WTC11 (cell line): ENCODE results near the gene ANO1. TPM values are rescaled to one million over a fixed set of nuclear protein-coding genes. Genes with fewer than 3 reads are reported as not detected.
A peak's percentile ranks its signal among the peaks of the same experiment; 100 is the strongest.

Source experiments
- ATAC-seq: fragments of 200-7000 bp; cut with Tn5 transposase; 2 replicates; pipeline ENCODE4 v1.10.0; 2021; ENCODE audit warnings: mild to moderate bottlenecking, moderate library complexity
- CTCF ChIA-PET: fragments of 300-600 bp; sonication (Branson Sonifier 250); formaldehyde crosslinking; loops from one replicate; lab custom pipeline; 2021; ENCODE audit warnings: antibody characterized with exemption; lab: Charles Lee
- POLR2A ChIA-PET: fragments of 350-600 bp; sonication (Branson Sonifier 250); formaldehyde crosslinking; loops from one replicate; lab custom pipeline; 2021; ENCODE audit warnings: antibody characterized with exemption; lab: Charles Lee
- DNase-seq: peaks from one replicate; pipeline ENCODE4 v3.0.0; 2021; ENCODE audit warnings: low spot score
- H3K27ac Mint-ChIP-seq: 2 replicates; pipeline ENCODE4 v1.8.0; 2021; ENCODE audit warnings: mixed read lengths
- H3K27me3 Mint-ChIP-seq: 2 replicates; pipeline ENCODE4 v1.8.0; 2021; ENCODE audit warnings: low read depth, mild to moderate bottlenecking, moderate library complexity, mixed read lengths
- H3K36me3 Mint-ChIP-seq: 2 replicates; pipeline ENCODE4 v1.8.0; 2021; ENCODE audit warnings: mixed read lengths
- H3K4me1 Mint-ChIP-seq: 2 replicates; pipeline ENCODE4 v1.8.0; 2022; ENCODE audit warnings: mixed read lengths
- H3K4me3 Mint-ChIP-seq: 2 replicates; pipeline ENCODE4 v1.8.0; 2021; ENCODE audit warnings: mild to moderate bottlenecking, moderate library complexity, mixed read lengths
- H3K9me3 Mint-ChIP-seq: 2 replicates; pipeline ENCODE4 v1.8.0; 2021; ENCODE audit warnings: mixed read lengths
- CBFB ChIP-seq: sonication (generic); formaldehyde crosslinking; IDR thresholded peaks from 2 replicates; pipeline ENCODE4 v1.8.1; 2022; ENCODE audit warnings: mild to moderate bottlenecking, low read depth, missing genetic modification reagents
- EMX1 ChIP-seq: fragments of 250-450 bp; sonication (Bioruptor Pico); IDR thresholded peaks from 2 replicates; pipeline ENCODE4 v1.8.0; 2021; ENCODE audit warnings: mild to moderate bottlenecking
- ETV6 ChIP-seq: sonication (generic); formaldehyde crosslinking; IDR thresholded peaks from 2 replicates; pipeline ENCODE4 v1.8.1; 2022; ENCODE audit warnings: mild to moderate bottlenecking, missing genetic modification reagents
- GTF2I ChIP-seq: fragments of 250-450 bp; sonication (Bioruptor Pico); conservative IDR thresholded peaks from 2 replicates; pipeline ENCODE4 v1.4.0; 2021; ENCODE audit warnings: mild to moderate bottlenecking
- NFE2L1 ChIP-seq: sonication (generic); formaldehyde crosslinking; IDR thresholded peaks from 2 replicates; pipeline ENCODE4 v1.8.1; 2023; ENCODE audit warnings: missing genetic modification reagents
- SMAD3 ChIP-seq: sonication (generic); formaldehyde crosslinking; IDR thresholded peaks from 2 replicates; pipeline ENCODE4 v1.8.0; 2022; ENCODE audit warnings: missing genetic modification reagents, mild to moderate bottlenecking, borderline replicate concordance
- SMAD4 ChIP-seq: sonication (generic); formaldehyde crosslinking; IDR thresholded peaks from 2 replicates; pipeline ENCODE4 v1.8.0; 2022; ENCODE audit warnings: mild to moderate bottlenecking, missing genetic modification reagents
- total RNA-seq: library from RNA; stranded (reverse); gene quantifications from 3 replicates; pipeline ENCODE4 v1.2.3, GENCODE V29; 2021
- TF ChIP-seq, protein P1 (sequence below): fragments of 250-450 bp; sonication (Bioruptor Pico); IDR thresholded peaks from 2 replicates; pipeline ENCODE4 v1.9.0; 2021; ENCODE audit warnings: moderate library complexity, mild to moderate bottlenecking, inconsistent platforms, borderline replicate concordance
- TF ChIP-seq, protein P2 (sequence below): sonication (generic); formaldehyde crosslinking; IDR thresholded peaks from 2 replicates; pipeline ENCODE4 v1.8.1; 2023; ENCODE audit warnings: mild to moderate bottlenecking, missing genetic modification reagents, moderate library complexity
- TF ChIP-seq, protein P3 (sequence below): fragments of 250-450 bp; sonication (Bioruptor Pico); IDR thresholded peaks from 2 replicates; pipeline ENCODE4 v1.9.0; 2021; ENCODE audit warnings: mild to moderate bottlenecking
- TF ChIP-seq, protein P4 (sequence below): sonication (generic); formaldehyde crosslinking; conservative IDR thresholded peaks from 2 replicates; pipeline ENCODE4 v1.8.1; 2023; ENCODE audit warnings: mild to moderate bottlenecking, low read depth, missing genetic modification reagents, moderate library complexity
- TF ChIP-seq, protein P5 (sequence below): fragments of 250-450 bp; sonication (Bioruptor Pico); IDR thresholded peaks from 2 replicates; pipeline ENCODE4 v1.9.0; 2021; ENCODE audit warnings: mild to moderate bottlenecking
- TF ChIP-seq, protein P6 (sequence below): sonication (generic); formaldehyde crosslinking; IDR thresholded peaks from 2 replicates; pipeline ENCODE4 v1.8.1; 2022; ENCODE audit warnings: missing genetic modification reagents, borderline replicate concordance
- TF ChIP-seq, protein P7 (sequence below): sonication (generic); formaldehyde crosslinking; IDR thresholded peaks from 2 replicates; pipeline ENCODE4 v1.8.0; 2023; ENCODE audit warnings: mild to moderate bottlenecking, missing genetic modification reagents
- TF ChIP-seq, protein P8 (sequence below): sonication (generic); formaldehyde crosslinking; IDR thresholded peaks from 2 replicates; pipeline ENCODE4 v1.8.1; 2023; ENCODE audit warnings: mild to moderate bottlenecking, missing genetic modification reagents, borderline replicate concordance

Gene ANO1
- total RNA-seq, 1 experiment from 2014 or later = 4.1 TPM

DNA sequence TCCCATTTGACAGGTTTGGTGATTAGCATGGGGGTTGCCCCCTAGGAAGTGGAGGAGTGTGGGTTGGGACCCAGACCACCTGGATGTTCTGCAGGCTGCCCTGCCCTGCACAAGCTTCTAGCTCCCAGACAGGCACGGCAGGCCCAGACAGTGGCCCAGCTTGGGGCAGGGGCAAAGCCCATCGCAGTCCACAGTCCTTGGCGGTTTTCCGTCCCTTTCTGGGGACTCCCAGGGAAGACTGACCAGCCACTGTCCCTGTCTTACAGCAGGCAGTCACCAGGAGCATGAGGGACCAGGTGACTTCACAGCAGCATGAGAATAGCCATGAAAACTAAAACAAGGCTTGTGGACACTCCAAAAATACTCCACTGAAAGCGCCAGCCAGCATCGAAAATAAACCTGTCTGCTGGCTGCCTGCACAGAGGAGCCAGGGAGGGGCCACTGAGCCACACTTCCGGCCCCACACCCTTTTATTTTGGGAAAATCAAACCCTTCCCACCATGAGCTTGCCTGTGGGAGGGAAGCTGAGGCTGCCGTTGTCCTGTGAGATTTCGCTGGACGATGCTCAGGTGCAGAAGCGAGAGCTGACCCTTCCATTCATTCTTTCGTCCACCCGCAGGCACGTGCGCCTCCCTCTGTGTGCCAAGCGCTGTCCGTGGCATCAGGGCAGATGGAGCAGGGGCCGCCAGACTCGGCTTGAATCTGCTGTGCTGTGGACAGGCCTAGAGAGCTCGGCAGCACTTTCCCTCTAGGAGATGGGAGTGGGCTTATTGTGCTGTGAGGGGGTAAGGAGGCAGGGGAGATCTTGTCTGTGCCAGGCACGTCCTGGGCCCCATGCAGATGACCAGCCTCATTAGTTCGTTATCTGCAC, 153.0 kb downstream of the ANO1 start (continued):
- TF ChIP-seq, protein P1, sequence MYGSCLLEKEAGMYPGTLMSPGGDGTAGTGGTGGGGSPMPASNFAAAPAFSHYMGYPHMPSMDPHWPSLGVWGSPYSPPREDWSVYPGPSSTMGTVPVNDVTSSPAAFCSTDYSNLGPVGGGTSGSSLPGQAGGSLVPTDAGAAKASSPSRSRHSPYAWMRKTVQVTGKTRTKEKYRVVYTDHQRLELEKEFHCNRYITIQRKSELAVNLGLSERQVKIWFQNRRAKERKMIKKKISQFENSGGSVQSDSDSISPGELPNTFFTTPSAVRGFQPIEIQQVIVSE (CRISPR knock-in tag) = no peak
- TF ChIP-seq EMX1 (CRISPR knock-in tag) = no peak
- no peak for TF ChIP-seq SMAD4 (CRISPR knock-in tag)
- TF ChIP-seq, protein P2, sequence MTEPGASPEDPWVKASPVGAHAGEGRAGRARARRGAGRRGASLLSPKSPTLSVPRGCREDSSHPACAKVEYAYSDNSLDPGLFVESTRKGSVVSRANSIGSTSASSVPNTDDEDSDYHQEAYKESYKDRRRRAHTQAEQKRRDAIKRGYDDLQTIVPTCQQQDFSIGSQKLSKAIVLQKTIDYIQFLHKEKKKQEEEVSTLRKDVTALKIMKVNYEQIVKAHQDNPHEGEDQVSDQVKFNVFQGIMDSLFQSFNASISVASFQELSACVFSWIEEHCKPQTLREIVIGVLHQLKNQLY (CRISPR knock-in tag) = no peak
- TF ChIP-seq, protein P3, sequence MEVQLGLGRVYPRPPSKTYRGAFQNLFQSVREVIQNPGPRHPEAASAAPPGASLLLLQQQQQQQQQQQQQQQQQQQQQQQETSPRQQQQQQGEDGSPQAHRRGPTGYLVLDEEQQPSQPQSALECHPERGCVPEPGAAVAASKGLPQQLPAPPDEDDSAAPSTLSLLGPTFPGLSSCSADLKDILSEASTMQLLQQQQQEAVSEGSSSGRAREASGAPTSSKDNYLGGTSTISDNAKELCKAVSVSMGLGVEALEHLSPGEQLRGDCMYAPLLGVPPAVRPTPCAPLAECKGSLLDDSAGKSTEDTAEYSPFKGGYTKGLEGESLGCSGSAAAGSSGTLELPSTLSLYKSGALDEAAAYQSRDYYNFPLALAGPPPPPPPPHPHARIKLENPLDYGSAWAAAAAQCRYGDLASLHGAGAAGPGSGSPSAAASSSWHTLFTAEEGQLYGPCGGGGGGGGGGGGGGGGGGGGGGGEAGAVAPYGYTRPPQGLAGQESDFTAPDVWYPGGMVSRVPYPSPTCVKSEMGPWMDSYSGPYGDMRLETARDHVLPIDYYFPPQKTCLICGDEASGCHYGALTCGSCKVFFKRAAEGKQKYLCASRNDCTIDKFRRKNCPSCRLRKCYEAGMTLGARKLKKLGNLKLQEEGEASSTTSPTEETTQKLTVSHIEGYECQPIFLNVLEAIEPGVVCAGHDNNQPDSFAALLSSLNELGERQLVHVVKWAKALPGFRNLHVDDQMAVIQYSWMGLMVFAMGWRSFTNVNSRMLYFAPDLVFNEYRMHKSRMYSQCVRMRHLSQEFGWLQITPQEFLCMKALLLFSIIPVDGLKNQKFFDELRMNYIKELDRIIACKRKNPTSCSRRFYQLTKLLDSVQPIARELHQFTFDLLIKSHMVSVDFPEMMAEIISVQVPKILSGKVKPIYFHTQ (CRISPR knock-in tag) = no peak
- TF ChIP-seq, protein P4, sequence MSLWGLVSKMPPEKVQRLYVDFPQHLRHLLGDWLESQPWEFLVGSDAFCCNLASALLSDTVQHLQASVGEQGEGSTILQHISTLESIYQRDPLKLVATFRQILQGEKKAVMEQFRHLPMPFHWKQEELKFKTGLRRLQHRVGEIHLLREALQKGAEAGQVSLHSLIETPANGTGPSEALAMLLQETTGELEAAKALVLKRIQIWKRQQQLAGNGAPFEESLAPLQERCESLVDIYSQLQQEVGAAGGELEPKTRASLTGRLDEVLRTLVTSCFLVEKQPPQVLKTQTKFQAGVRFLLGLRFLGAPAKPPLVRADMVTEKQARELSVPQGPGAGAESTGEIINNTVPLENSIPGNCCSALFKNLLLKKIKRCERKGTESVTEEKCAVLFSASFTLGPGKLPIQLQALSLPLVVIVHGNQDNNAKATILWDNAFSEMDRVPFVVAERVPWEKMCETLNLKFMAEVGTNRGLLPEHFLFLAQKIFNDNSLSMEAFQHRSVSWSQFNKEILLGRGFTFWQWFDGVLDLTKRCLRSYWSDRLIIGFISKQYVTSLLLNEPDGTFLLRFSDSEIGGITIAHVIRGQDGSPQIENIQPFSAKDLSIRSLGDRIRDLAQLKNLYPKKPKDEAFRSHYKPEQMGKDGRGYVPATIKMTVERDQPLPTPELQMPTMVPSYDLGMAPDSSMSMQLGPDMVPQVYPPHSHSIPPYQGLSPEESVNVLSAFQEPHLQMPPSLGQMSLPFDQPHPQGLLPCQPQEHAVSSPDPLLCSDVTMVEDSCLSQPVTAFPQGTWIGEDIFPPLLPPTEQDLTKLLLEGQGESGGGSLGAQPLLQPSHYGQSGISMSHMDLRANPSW (CRISPR knock-in tag) = no peak
- TF ChIP-seq ETV6 (CRISPR knock-in tag) = no peak

DNA sequence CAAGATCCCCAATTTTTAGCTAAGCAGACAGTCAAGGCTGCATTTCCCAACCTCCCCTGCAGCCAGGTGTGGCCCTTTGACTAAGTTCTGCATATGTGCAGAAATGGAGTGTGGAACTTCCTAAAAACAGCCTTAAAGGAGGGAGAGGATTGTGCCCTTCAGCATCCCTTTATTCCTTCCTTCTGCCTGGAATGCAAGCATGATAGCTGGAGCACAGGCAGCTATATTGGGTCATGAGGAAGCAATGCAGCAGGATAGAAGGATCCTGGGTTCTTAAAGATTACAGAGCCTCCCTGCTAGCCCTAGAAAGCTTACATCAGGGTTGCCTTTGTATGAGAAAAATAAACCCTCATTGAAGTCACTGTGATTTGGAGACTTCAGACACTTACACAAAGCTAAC, 154.9 kb downstream of the ANO1 start:
- ChIA-PET CTCF (no interaction called here), POLR2A (no interaction called here)
- H3K9me3 Mint-ChIP-seq = 0 out of 2 replicates have a peak, but pooled peaks cover 5% of the 10 kb centered on the region
- ATAC-seq (no peak), DNase-seq (no peak)
- H3K36me3 Mint-ChIP-seq = no peaks in the 10 kb centered on the region
- H3K27me3 Mint-ChIP-seq = no peaks in the 10 kb centered on the region
- TF ChIP-seq GTF2I (CRISPR knock-in tag) = peak; percentile 82; the same call in 1 of the 2 replicates
- TF ChIP-seq, protein P5, sequence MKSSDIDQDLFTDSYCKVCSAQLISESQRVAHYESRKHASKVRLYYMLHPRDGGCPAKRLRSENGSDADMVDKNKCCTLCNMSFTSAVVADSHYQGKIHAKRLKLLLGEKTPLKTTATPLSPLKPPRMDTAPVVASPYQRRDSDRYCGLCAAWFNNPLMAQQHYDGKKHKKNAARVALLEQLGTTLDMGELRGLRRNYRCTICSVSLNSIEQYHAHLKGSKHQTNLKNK (CRISPR knock-in tag) = no peak
- no peaks in the 10 kb centered on the region for H3K4me1 Mint-ChIP-seq
- no peak overlapping the region for H3K4me3 Mint-ChIP-seq
- no peak overlapping the region for H3K27ac Mint-ChIP-seq

DNA sequence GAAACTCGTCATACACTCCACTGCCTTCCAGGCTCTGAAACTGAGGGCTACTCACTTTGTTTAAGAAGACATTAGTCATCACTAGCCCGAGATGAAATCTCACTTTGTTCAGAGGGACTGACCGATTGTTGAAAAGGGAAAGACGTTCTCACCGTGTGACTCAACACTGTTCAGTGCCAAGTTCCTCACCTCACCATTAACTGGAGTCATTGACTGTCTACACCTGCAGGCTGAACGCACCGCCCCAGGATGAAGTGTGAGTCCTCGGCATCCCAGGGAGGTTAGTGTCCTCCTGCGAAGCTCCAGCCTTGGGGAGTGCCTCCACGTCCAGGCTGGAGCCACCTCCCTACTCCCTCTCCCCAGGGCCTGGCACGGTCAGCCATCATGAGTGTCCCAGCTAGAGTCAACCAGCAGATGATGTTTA, 155.4 kb downstream of the ANO1 start:
- no peak for ATAC-seq
- ChIA-PET CTCF (no interaction called here), POLR2A (no interaction called here)
- Mint-ChIP-seq H3K4me1 (no peaks in the 10 kb centered on the region), H3K9me3 (0 out of 2 replicates have a peak, but pooled peaks cover 5% of the 10 kb centered on the region), H3K27me3 (no peaks in the 10 kb centered on the region), H3K4me3 (no peak overlapping the region), H3K27ac (no peak overlapping the region; the same call in 1 of the 2 replicates), H3K36me3 (no peaks in the 10 kb centered on the region)
- no peak for DNase-seq
- TF ChIP-seq, protein P6, sequence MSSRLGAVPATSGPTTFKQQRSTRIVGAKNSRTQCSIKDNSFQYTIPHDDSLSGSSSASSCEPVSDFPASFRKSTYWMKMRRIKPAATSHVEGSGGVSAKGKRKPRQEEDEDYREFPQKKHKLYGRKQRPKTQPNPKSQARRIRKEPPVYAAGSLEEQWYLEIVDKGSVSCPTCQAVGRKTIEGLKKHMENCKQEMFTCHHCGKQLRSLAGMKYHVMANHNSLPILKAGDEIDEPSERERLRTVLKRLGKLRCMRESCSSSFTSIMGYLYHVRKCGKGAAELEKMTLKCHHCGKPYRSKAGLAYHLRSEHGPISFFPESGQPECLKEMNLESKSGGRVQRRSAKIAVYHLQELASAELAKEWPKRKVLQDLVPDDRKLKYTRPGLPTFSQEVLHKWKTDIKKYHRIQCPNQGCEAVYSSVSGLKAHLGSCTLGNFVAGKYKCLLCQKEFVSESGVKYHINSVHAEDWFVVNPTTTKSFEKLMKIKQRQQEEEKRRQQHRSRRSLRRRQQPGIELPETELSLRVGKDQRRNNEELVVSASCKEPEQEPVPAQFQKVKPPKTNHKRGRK (CRISPR knock-in tag) = no peak
- TF ChIP-seq CBFB (CRISPR knock-in tag) (no peak), NFE2L1 (CRISPR knock-in tag) (no peak), SMAD3 (CRISPR knock-in tag) (no peak)
- TF ChIP-seq, protein P7, sequence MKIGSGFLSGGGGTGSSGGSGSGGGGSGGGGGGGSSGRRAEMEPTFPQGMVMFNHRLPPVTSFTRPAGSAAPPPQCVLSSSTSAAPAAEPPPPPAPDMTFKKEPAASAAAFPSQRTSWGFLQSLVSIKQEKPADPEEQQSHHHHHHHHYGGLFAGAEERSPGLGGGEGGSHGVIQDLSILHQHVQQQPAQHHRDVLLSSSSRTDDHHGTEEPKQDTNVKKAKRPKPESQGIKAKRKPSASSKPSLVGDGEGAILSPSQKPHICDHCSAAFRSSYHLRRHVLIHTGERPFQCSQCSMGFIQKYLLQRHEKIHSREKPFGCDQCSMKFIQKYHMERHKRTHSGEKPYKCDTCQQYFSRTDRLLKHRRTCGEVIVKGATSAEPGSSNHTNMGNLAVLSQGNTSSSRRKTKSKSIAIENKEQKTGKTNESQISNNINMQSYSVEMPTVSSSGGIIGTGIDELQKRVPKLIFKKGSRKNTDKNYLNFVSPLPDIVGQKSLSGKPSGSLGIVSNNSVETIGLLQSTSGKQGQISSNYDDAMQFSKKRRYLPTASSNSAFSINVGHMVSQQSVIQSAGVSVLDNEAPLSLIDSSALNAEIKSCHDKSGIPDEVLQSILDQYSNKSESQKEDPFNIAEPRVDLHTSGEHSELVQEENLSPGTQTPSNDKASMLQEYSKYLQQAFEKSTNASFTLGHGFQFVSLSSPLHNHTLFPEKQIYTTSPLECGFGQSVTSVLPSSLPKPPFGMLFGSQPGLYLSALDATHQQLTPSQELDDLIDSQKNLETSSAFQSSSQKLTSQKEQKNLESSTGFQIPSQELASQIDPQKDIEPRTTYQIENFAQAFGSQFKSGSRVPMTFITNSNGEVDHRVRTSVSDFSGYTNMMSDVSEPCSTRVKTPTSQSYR (CRISPR knock-in tag) = no peak
- TF ChIP-seq, protein P8, sequence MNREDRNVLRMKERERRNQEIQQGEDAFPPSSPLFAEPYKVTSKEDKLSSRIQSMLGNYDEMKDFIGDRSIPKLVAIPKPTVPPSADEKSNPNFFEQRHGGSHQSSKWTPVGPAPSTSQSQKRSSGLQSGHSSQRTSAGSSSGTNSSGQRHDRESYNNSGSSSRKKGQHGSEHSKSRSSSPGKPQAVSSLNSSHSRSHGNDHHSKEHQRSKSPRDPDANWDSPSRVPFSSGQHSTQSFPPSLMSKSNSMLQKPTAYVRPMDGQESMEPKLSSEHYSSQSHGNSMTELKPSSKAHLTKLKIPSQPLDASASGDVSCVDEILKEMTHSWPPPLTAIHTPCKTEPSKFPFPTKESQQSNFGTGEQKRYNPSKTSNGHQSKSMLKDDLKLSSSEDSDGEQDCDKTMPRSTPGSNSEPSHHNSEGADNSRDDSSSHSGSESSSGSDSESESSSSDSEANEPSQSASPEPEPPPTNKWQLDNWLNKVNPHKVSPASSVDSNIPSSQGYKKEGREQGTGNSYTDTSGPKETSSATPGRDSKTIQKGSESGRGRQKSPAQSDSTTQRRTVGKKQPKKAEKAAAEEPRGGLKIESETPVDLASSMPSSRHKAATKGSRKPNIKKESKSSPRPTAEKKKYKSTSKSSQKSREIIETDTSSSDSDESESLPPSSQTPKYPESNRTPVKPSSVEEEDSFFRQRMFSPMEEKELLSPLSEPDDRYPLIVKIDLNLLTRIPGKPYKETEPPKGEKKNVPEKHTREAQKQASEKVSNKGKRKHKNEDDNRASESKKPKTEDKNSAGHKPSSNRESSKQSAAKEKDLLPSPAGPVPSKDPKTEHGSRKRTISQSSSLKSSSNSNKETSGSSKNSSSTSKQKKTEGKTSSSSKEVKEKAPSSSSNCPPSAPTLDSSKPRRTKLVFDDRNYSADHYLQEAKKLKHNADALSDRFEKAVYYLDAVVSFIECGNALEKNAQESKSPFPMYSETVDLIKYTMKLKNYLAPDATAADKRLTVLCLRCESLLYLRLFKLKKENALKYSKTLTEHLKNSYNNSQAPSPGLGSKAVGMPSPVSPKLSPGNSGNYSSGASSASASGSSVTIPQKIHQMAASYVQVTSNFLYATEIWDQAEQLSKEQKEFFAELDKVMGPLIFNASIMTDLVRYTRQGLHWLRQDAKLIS (CRISPR knock-in tag) = no peak
